ENCODE measurements around the gene SMCO4.
A peak's percentile ranks its signal among the peaks of the same experiment; 100 is the strongest.

Gene SMCO4

GRCh38 chr11:93494357-93494756 is 48.8 kb downstream of the SMCO4 start:
- TF ChIP-seq POLR2AphosphoS5 (IDR thresholded peaks at IDR 0.05; ENCODE audit: low read depth, low read length) = no peak
- no peak for TF ChIP-seq POLR2A (IDR thresholded peaks at IDR 0.05; ENCODE audit: low read depth, low read length)
- TF ChIP-seq TAF1 (IDR thresholded peaks at IDR 0.05; ENCODE audit: borderline replicate concordance, low read depth, low read length) = no peak
- DNase-seq (ENCODE audit: insufficient read length) (no peak), FAIRE-seq (no peak)

DNA sequence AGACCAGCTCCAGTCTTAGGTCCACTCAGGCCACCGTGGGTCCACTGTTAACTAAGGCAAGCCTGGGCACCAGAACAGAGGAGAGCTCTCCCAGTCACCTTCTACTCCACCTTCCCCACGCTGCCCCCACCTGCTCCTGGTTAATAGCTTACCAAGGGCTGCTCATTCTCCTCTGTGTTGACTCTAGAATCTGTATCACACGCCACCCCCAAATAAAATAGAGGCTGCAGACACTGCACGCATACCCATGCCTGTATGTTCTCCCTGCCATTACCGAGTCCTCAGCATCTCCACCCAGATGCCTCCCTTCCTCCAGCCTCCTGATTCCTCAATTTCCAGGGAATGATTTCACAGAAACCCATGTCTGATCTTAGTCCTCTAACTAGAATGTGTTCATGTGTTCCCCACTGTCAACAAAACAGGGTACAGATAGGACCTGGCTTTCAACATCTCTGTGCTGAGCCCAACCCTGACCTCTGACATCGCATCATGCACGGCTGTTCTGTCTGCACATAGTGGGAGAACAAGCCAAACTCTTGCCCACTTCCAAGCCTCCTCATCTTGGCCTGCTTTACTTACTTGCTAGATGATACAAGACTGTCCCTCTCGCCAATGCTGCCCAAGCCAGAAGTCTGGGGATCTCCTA is 49.8 kb downstream of the SMCO4 start:
- DNase-seq (ENCODE audit: insufficient read length) = no peak
- TF ChIP-seq POLR2A (IDR thresholded peaks at IDR 0.05; ENCODE audit: low read depth, low read length) (no peak), TAF1 (IDR thresholded peaks at IDR 0.05; ENCODE audit: borderline replicate concordance, low read depth, low read length) (no peak), POLR2AphosphoS5 (IDR thresholded peaks at IDR 0.05; ENCODE audit: low read depth, low read length) (no peak)
- FAIRE-seq = no peak

DNA sequence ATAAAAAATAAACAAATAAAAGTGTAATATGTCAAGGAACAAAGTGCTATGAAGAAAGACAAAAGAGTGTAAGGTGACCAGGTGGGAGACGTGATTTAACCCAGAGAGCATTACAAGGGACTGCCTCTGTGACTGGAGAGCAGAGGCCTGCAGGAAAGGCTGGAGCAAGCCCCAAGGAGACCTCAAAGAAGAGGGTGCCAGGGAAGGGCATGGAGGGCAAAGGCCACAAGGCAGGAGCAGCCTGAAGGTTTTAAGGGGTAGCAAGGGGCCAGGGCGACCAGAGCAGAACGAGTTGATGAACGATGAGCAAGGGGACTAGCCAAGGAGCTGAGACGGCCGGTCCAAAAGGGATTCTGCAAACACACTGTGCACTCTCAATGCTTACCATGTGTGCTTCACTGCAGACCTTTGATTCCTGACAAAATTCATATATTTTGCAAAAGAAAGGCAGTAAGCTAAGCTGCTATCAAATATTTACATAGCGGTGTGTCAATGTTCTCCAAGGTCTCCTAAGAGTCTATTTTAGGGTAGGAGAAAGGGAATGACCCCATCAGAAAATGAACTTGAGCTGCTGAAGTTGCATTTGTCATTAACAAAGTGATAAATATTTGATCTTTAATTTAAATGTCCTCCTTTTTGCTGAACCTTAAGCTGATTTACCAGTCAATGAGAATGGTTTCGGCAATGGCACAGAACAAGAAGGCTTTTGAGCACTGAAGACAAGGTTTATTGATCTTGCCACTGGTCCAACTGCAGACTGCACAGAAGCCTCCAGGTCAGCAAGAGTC is 50.5 kb downstream of the SMCO4 start:
- FAIRE-seq (no peak), DNase-seq (ENCODE audit: insufficient read length) (no peak)
- TF ChIP-seq TAF1 (IDR thresholded peaks at IDR 0.05; ENCODE audit: borderline replicate concordance, low read depth, low read length) (no peak), POLR2A (IDR thresholded peaks at IDR 0.05; ENCODE audit: low read depth, low read length) (no peak), POLR2AphosphoS5 (IDR thresholded peaks at IDR 0.05; ENCODE audit: low read depth, low read length) (no peak)

- no peak for DNase-seq (ENCODE audit: insufficient read length)
- no peak for FAIRE-seq
- no peak for TF ChIP-seq TAF1 (IDR thresholded peaks at IDR 0.05; ENCODE audit: borderline replicate concordance, low read depth, low read length)
- no peak for TF ChIP-seq POLR2AphosphoS5 (IDR thresholded peaks at IDR 0.05; ENCODE audit: low read depth, low read length)
- TF ChIP-seq POLR2A (IDR thresholded peaks at IDR 0.05; ENCODE audit: low read depth, low read length) = no peak
Observed at GRCh38 chr11:93491973-93492372, 51.2 kb downstream of the SMCO4 start.

- DNase-seq (ENCODE audit: insufficient read length) = no peak
- TF ChIP-seq TAF1 (IDR thresholded peaks at IDR 0.05; ENCODE audit: borderline replicate concordance, low read depth, low read length) (no peak), POLR2AphosphoS5 (IDR thresholded peaks at IDR 0.05; ENCODE audit: low read depth, low read length) (no peak)
- FAIRE-seq = no peak
Observed at GRCh38 chr11:93490996-93491618, 52.1 kb downstream of the SMCO4 start.

DNA sequence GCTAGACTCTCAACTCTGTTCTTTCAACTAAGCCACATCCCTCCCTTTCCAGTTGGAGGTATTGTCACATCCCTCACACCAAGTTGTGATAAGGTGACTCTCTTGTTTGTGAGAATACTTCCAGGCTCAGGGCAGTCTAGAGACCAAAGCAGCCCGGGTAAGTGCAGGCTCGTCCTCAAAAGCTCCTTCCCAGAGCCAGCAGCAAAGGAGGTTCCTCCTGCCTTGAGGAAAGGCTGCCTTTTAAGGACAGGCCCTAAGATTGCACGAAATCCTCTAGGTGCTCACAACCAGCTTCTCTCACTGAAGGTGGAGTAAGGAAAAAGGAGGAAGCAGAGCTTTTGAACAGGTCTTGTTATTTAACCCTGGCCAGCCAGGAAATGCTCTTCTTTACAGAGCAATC is 53.4 kb downstream of the SMCO4 start:
- FAIRE-seq = no peak
- no peak for TF ChIP-seq TAF1 (IDR thresholded peaks at IDR 0.05; ENCODE audit: borderline replicate concordance, low read depth, low read length)
- no peak for TF ChIP-seq POLR2AphosphoS5 (IDR thresholded peaks at IDR 0.05; ENCODE audit: low read depth, low read length)
- TF ChIP-seq POLR2A (IDR thresholded peaks at IDR 0.05; ENCODE audit: low read depth, low read length) = no peak
- no peak for DNase-seq (ENCODE audit: insufficient read length)

DNA sequence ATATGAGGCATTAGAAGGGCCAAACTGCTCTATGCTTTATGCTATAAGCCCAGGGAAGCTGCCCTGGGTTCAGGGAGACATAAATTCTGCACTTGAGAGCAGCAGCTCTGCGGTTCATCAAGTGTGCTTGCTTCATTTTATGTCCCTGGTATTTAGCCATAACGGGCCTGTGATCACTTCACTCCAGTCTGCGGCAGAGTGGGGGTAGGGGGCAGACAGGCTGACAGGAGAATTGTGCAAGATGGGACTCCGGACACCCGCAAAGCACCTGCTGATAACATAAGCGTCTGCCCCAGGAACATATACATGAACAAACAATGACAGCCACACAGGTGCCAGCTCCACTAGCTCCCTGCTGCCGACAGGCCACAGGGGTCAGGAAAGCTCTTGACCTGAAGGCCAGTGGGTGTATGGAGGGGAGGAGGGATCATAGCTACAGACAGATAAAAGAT is 56.1 kb downstream of the SMCO4 start:
- DNase-seq (ENCODE audit: insufficient read length) (no peak), FAIRE-seq (peak; percentile 63)
- TF ChIP-seq TAF1 (IDR thresholded peaks at IDR 0.05; ENCODE audit: borderline replicate concordance, low read depth, low read length) (no peak), POLR2A (IDR thresholded peaks at IDR 0.05; ENCODE audit: low read depth, low read length) (no peak), POLR2AphosphoS5 (IDR thresholded peaks at IDR 0.05; ENCODE audit: low read depth, low read length) (no peak)

DNA sequence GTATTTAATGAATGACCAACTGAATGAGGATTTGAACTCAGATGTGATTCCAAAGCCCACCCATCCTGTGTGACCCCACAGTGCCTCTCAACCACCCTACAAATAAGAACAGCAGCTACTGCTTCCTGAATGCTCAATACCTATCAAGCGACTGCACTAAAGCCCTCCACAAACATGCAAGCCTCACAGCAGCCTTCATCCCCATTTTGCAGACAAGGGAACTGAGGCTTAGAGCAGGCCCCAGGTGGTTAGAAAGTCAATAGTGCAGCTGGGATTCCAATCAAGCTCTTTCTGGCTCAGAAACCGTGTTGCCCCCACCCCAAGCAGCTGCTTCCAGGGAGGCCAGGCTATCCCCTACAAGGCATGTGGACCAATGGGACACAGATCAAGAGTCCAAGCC is 57.2 kb downstream of the SMCO4 start:
- no peak for DNase-seq (ENCODE audit: insufficient read length)
- no peak for FAIRE-seq
- no peak for TF ChIP-seq POLR2AphosphoS5 (IDR thresholded peaks at IDR 0.05; ENCODE audit: low read depth, low read length)
- TF ChIP-seq POLR2A (IDR thresholded peaks at IDR 0.05; ENCODE audit: low read depth, low read length) = no peak
- TF ChIP-seq TAF1 (IDR thresholded peaks at IDR 0.05; ENCODE audit: borderline replicate concordance, low read depth, low read length) = no peak

- DNase-seq (ENCODE audit: insufficient read length) = no peak
- FAIRE-seq = no peak
- TF ChIP-seq TAF1 (IDR thresholded peaks at IDR 0.05; ENCODE audit: borderline replicate concordance, low read depth, low read length) (no peak), POLR2AphosphoS5 (IDR thresholded peaks at IDR 0.05; ENCODE audit: low read depth, low read length) (no peak), POLR2A (IDR thresholded peaks at IDR 0.05; ENCODE audit: low read depth, low read length) (no peak)
Observed at GRCh38 chr11:93484716-93485115, 58.5 kb downstream of the SMCO4 start.

DNA sequence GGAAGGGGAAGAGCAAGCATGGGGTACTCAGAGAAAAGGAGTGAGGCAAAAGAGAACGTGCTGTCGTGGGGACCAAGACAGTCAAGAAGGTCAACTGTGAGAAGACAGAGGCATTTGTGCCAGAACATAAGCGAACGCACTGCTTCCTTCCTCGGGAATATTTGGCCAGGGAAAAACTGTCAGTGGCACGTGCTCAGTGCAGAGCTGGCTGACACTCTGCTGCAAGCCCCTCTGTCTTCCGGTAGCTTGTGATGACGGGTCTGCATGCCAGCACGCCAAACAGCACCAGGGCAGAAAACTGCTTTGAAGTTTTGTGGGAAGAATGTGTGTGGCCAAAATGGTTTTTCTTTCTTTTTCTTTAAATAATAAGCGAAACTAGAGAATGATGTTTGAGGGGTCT is 60.6 kb downstream of the SMCO4 start:
- TF ChIP-seq POLR2AphosphoS5 (IDR thresholded peaks at IDR 0.05; ENCODE audit: low read depth, low read length) = no peak
- TF ChIP-seq POLR2A (IDR thresholded peaks at IDR 0.05; ENCODE audit: low read depth, low read length) = no peak
- no peak for TF ChIP-seq TAF1 (IDR thresholded peaks at IDR 0.05; ENCODE audit: borderline replicate concordance, low read depth, low read length)
- DNase-seq (ENCODE audit: insufficient read length) = no peak
- no peak for FAIRE-seq

DNA sequence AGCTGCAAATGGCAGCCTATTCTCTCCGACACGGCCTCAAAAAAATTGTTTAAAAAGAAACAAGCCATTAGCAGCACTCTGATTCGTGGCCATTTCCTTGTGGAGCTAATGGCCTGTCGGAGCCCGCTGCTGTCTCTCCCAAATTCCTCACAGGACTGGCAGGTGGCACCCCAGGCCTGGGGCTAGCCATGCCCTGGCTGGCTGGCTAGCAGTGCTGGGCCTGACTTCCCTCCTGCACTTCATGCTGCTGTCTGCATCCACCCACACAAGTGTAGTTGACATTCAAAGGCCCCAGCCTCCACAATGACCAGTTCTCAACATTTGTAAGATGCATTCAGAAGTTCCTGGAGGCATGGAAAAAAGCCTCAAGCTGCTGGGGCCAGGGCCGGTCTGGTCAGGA is 61.5 kb downstream of the SMCO4 start:
- FAIRE-seq = no peak
- TF ChIP-seq POLR2AphosphoS5 (IDR thresholded peaks at IDR 0.05; ENCODE audit: low read depth, low read length) = no peak
- no peak for DNase-seq (ENCODE audit: insufficient read length)

GRCh38 chr11:93481279-93481678 is 61.9 kb downstream of the SMCO4 start:
- DNase-seq (ENCODE audit: insufficient read length) (no peak), FAIRE-seq (no peak)
- TF ChIP-seq POLR2A (IDR thresholded peaks at IDR 0.05; ENCODE audit: low read depth, low read length) (no peak), TAF1 (IDR thresholded peaks at IDR 0.05; ENCODE audit: borderline replicate concordance, low read depth, low read length) (no peak), POLR2AphosphoS5 (IDR thresholded peaks at IDR 0.05; ENCODE audit: low read depth, low read length) (no peak)
